H1 (cell line): ENCODE data around the gene FAM114A2. TPM values are rescaled to one million over a fixed set of nuclear protein-coding genes. Genes with fewer than 3 reads are reported as not detected.

Source experiments
- CTCF ChIA-PET: fragments of 300-600 bp; sonication (Branson Sonifier 250); formaldehyde crosslinking; loops from one replicate; lab custom pipeline; 2021; ENCODE audit not compliant: partially characterized antibody; lab: Charles Lee
- POLR2A ChIA-PET: fragments of 300-600 bp; sonication (Branson Sonifier 250); formaldehyde crosslinking; loops from one replicate; lab custom pipeline; 2021; ENCODE audit warnings: inconsistent platforms; ENCODE audit not compliant: partially characterized antibody; lab: Charles Lee
- DNase-seq, 2 experiments: peaks; one replicate each; pipeline versions ENCODE4 v3.0.0 to v3.0.0-alpha.2; 2010 to 2022; ENCODE audit warnings: low spot score in 2 of 2, low read depth in 1 of 2, mixed read lengths in 1 of 2
- FAIRE-seq: peaks from 2 replicates; lab custom pipeline; 2011; peaks lifted over from hg19 to GRCh38; lab: Jason Lieb, UNC
- H2AFZ ChIP-seq: 2 replicates; pipeline ENCODE4 v1.8.1; 2012; ENCODE audit warnings: low read length, inconsistent platforms
- H2AK5ac ChIP-seq: 2 replicates; pipeline ENCODE4 v1.6.1; 2013; ENCODE audit warnings: low read depth, low read length
- H2BK120ac ChIP-seq: replicated peaks from 2 replicates; pipeline ENCODE3; 2013; ENCODE audit warnings: low read depth, low read length, inconsistent platforms
- H2BK12ac ChIP-seq: 2 replicates; pipeline ENCODE4 v1.6.1; 2013; ENCODE audit warnings: low read depth, low read length
- H2BK15ac ChIP-seq: 2 replicates; pipeline ENCODE4 v1.6.1; 2013; ENCODE audit warnings: low read length
- H2BK20ac ChIP-seq: 2 replicates; pipeline ENCODE4 v1.6.1; 2013; ENCODE audit warnings: low read length
- H2BK5ac ChIP-seq: 2 replicates; pipeline ENCODE4 v1.6.1; 2013; ENCODE audit warnings: low read depth, low read length
- H3K14ac ChIP-seq: 2 replicates; pipeline ENCODE4 v1.6.1; 2013; ENCODE audit warnings: inconsistent platforms; ENCODE audit not compliant: insufficient read length
- H3K18ac ChIP-seq: 2 replicates; pipeline ENCODE4 v1.6.1; 2013; ENCODE audit warnings: low read length; ENCODE audit errors: extremely low read depth
- H3K23ac ChIP-seq: 2 replicates; pipeline ENCODE4 v1.6.1; 2013; ENCODE audit warnings: inconsistent platforms; ENCODE audit not compliant: insufficient read length
- H3K23me2 ChIP-seq: 2 replicates; pipeline ENCODE4 v1.6.1; 2013; ENCODE audit warnings: low read depth, low read length
- H3K27ac ChIP-seq: 2 replicates; pipeline ENCODE4 v1.6.1; 2011; ENCODE audit warnings: low read depth, low read length, inconsistent platforms
- H3K27me3 ChIP-seq, 4 experiments: replicated peaks in 1 of 4; 1 replicate in 1 of 4; 2 replicates in 3 of 4; pipeline versions ENCODE4 v1.6.1 to v1.8.1; 2011 to 2013; ENCODE audit warnings: low read length in 3 of 4, mild to moderate bottlenecking in 3 of 4, inconsistent platforms in 2 of 4, mixed read lengths in 2 of 4, moderate library complexity in 1 of 4; ENCODE audit not compliant: control insufficient read depth in 3 of 4, insufficient read depth in 3 of 4; ENCODE audit errors: extremely low read depth in 1 of 4
- H3K36me3 ChIP-seq, 4 experiments: 2 replicates each; pipeline versions ENCODE4 v1.6.1 to v1.8.1; 2011 to 2013; ENCODE audit warnings: mild to moderate bottlenecking in 4 of 4, low read length in 3 of 4, moderate library complexity in 2 of 4, control low read depth in 1 of 4, inconsistent platforms in 1 of 4; ENCODE audit not compliant: insufficient read depth in 4 of 4, control insufficient read depth in 2 of 4
- H3K4ac ChIP-seq: replicated peaks from 2 replicates; pipeline ENCODE3; 2013; ENCODE audit warnings: low read length, low read depth, mixed read lengths, inconsistent platforms; ENCODE audit not compliant: insufficient read length
- H3K4me1 ChIP-seq, 4 experiments: replicated peaks in 1 of 4; 1 replicate in 1 of 4; 2 replicates in 3 of 4; pipeline versions ENCODE4 v1.6.1 to v1.8.1; 2011 to 2013; ENCODE audit warnings: low read length in 3 of 4, inconsistent platforms in 2 of 4, mixed read lengths in 1 of 4; ENCODE audit not compliant: insufficient read depth in 4 of 4, control insufficient read depth in 3 of 4
- H3K4me2 ChIP-seq, 2 experiments: 2 replicates each; pipeline versions ENCODE4 v1.6.1 to v1.8.1; 2011 to 2013; ENCODE audit warnings: low read depth in 2 of 2, low read length in 2 of 2, control low read depth in 1 of 2, inconsistent platforms in 1 of 2, mild to moderate bottlenecking in 1 of 2; ENCODE audit not compliant: insufficient read depth in 1 of 2
- H3K4me3 ChIP-seq, 4 experiments: fragments of 200-600, 300-600 bp in 1 of 4; sonication (generic), shearing (Covaris generic), sonication (Bioruptor Twin) in 1 of 4; 2 replicates each; pipeline versions ENCODE4 v1.5.1 to v1.8.1; 2011 to 2016; ENCODE audit warnings: low read length in 4 of 4, low read depth in 3 of 4, control low read depth in 2 of 4, inconsistent platforms in 2 of 4, mild to moderate bottlenecking in 2 of 4, mixed read lengths in 1 of 4, moderate library complexity in 1 of 4; ENCODE audit not compliant: insufficient read depth in 2 of 4; ENCODE audit errors: extremely low read depth in 1 of 4
- H3K56ac ChIP-seq: replicated peaks from 2 replicates; pipeline ENCODE3; 2013; ENCODE audit warnings: low read depth, mild to moderate bottlenecking, mixed read lengths, low read length, inconsistent platforms; ENCODE audit not compliant: insufficient read length
- H3K79me1 ChIP-seq: 2 replicates; pipeline ENCODE4 v1.6.1; 2013; ENCODE audit warnings: low read depth, low read length, control low read depth
- H3K79me2 ChIP-seq, 2 experiments: 2 replicates each; pipeline versions ENCODE4 v1.6.1 to v1.8.1; 2012 to 2013; ENCODE audit warnings: low read length in 2 of 2, mild to moderate bottlenecking in 2 of 2, inconsistent platforms in 1 of 2; ENCODE audit not compliant: insufficient read depth in 2 of 2, control insufficient read depth in 1 of 2
- H3K9ac ChIP-seq, 4 experiments: replicated peaks in 1 of 4; 1 replicate in 1 of 4; 2 replicates in 3 of 4; pipeline versions ENCODE4 v1.6.1 to v1.8.1; 2011 to 2013; ENCODE audit warnings: low read depth in 3 of 4, low read length in 3 of 4, control low read depth in 2 of 4, mild to moderate bottlenecking in 2 of 4, moderate library complexity in 2 of 4, inconsistent platforms in 1 of 4; ENCODE audit errors: extremely low read depth in 1 of 4
- H3K9me3 ChIP-seq, 2 experiments: 2 replicates each; pipeline versions ENCODE4 v1.6.1 to v1.8.1; 2012 to 2013; ENCODE audit warnings: mild to moderate bottlenecking in 2 of 2, moderate library complexity in 2 of 2, control low read depth in 1 of 2, inconsistent platforms in 1 of 2, low read depth in 1 of 2, low read length in 1 of 2, mixed read lengths in 1 of 2; ENCODE audit not compliant: insufficient read depth in 2 of 2
- H4K20me1 ChIP-seq, 2 experiments: replicated peaks in 1 of 2; 2 replicates each; pipeline versions ENCODE3 to v1.8.1; 2011 to 2013; ENCODE audit warnings: inconsistent platforms in 2 of 2, low read length in 2 of 2, mild to moderate bottlenecking in 1 of 2; ENCODE audit not compliant: insufficient read depth in 2 of 2, control insufficient read depth in 1 of 2
- H4K5ac ChIP-seq: 2 replicates; pipeline ENCODE4 v1.6.1; 2013; ENCODE audit warnings: low read length, low read depth, mixed read lengths, inconsistent platforms; ENCODE audit not compliant: insufficient read length
- H4K8ac ChIP-seq: 2 replicates; pipeline ENCODE4 v1.8.0; 2013; ENCODE audit warnings: mild to moderate bottlenecking, moderate library complexity, low read length, inconsistent platforms; ENCODE audit not compliant: insufficient read depth; ENCODE audit errors: extremely low read depth
- H4K91ac ChIP-seq: replicated peaks from 2 replicates; pipeline ENCODE3; 2013; ENCODE audit warnings: low read length, mixed read lengths, inconsistent platforms; ENCODE audit not compliant: insufficient read length
- CHD1 ChIP-seq: IDR thresholded peaks from 2 replicates; pipeline ENCODE4 v1.6.1; 2012; ENCODE audit warnings: low read depth, low read length, improper control_type of control experiment
- EGR1 ChIP-seq: IDR thresholded peaks from 2 replicates; pipeline ENCODE4 v1.6.1; 2011; ENCODE audit warnings: low read depth, low read length, borderline replicate concordance
- GTF2F1 ChIP-seq: IDR thresholded peaks from 2 replicates; pipeline ENCODE4 v1.6.1; 2012; ENCODE audit warnings: low read depth, low read length, improper control_type of control experiment, borderline replicate concordance
- NANOG ChIP-seq: IDR thresholded peaks from 2 replicates; pipeline ENCODE4 v1.6.1; 2011; ENCODE audit warnings: low read length, low read depth, mild to moderate bottlenecking, inconsistent platforms; ENCODE audit not compliant: insufficient read depth, poor library complexity, severe bottlenecking
- PHF8 ChIP-seq: fragments of 200-600 bp; sonication (generic); conservative IDR thresholded peaks from 2 replicates; pipeline ENCODE4 v1.7.1; 2012; ENCODE audit warnings: low read depth, mild to moderate bottlenecking, inconsistent platforms, low read length, moderate library complexity
- POLR2AphosphoS5 ChIP-seq: IDR thresholded peaks from 2 replicates; pipeline ENCODE4 v1.6.1; 2011; ENCODE audit warnings: low read depth, low read length
- RBBP5 ChIP-seq: IDR thresholded peaks from 2 replicates; pipeline ENCODE4 v1.7.1; 2012; ENCODE audit warnings: low read depth, mild to moderate bottlenecking, inconsistent platforms, low read length, moderate library complexity, borderline replicate concordance
- RFX5 ChIP-seq: IDR thresholded peaks from 2 replicates; pipeline ENCODE4 v1.6.1; 2011; ENCODE audit warnings: low read depth, low read length, improper control_type of control experiment, borderline replicate concordance
- RNF2 ChIP-seq: fragments of 200-900, 300-1000 bp; sonication (generic); IDR thresholded peaks from 2 replicates; pipeline ENCODE4 v1.7.1; 2016; ENCODE audit warnings: borderline replicate concordance, low read depth, mild to moderate bottlenecking, antibody characterized with exemption, low read length; ENCODE audit not compliant: poor library complexity, severe bottlenecking; ENCODE audit errors: missing control alignments
- RXRA ChIP-seq: IDR thresholded peaks from 2 replicates; pipeline ENCODE4 v1.6.1; 2011; ENCODE audit warnings: low read depth, mild to moderate bottlenecking, low read length, moderate library complexity; ENCODE audit not compliant: insufficient read depth
- SAP30 ChIP-seq: fragments of 300-600 bp; sonication (generic); IDR thresholded peaks from 2 replicates; pipeline ENCODE4 v1.7.1; 2012; ENCODE audit warnings: low read length, moderate library complexity, mild to moderate bottlenecking, inconsistent platforms; ENCODE audit not compliant: insufficient read depth, insufficient replicate concordance
- SIN3A ChIP-seq, 2 experiments: IDR thresholded peaks in 1 of 2; conservative IDR thresholded peaks in 1 of 2; 2 replicates each; pipeline ENCODE4 v1.6.1; 2011 to 2012; ENCODE audit warnings: low read length in 2 of 2, improper control_type of control experiment in 1 of 2, low read depth in 1 of 2, mild to moderate bottlenecking in 1 of 2
- SUZ12 ChIP-seq: fragments of 200-600 bp; sonication (generic); IDR thresholded peaks from 2 replicates; pipeline ENCODE4 v1.6.1; 2012; ENCODE audit warnings: mild to moderate bottlenecking, inconsistent platforms, low read length, moderate library complexity, mixed read lengths
- WGBS, 2 experiments: shearing (Covaris generic) in 1 of 2; methylation state at CpG; one replicate each; pipeline versions ENCODE4 v1.1.6 to v1.1.7; 2013 to 2015; ENCODE audit warnings: low lambda C conversion rate in 2 of 2, mixed read lengths in 2 of 2, inconsistent platforms in 1 of 2, low coverage in 1 of 2, missing lambda C conversion rate in 1 of 2; ENCODE audit not compliant: insufficient replicate concordance in 2 of 2, insufficient coverage in 1 of 2, insufficient read length in 1 of 2; ENCODE audit errors: extremely low coverage in 1 of 2, missing lambda C conversion rate in 1 of 2; 5-methylcytosine and 5-hydroxymethylcytosine counted together
- polyA plus RNA-seq, 7 experiments: library from polyadenylated mRNA; depleted of rRNA in 3 of 7; stranded (reverse) in 5 of 7; unstranded in 2 of 7; fragments of >200 nt in 5 of 7; fragments of 200-250 nt in 2 of 7; gene quantifications; 1 replicate in 5 of 7; 2 replicates in 1 of 7; 4 replicates in 1 of 7; pipeline versions ENCODE4 v1.2.1 to v1.2.3, GENCODE V29; 2011 to 2013; ENCODE audit warnings: missing spikeins in 2 of 7, mixed read lengths in 2 of 7
- total RNA-seq: library from RNA; stranded (reverse); fragmentation: NEBNext Ultra II Directional; extraction: Animal tissue kit (Norgen Biotek cat#: 25700); gene quantifications from 2 replicates; pipeline ENCODE4 v1.2.1, GENCODE V29; 2021

FAM114A2 gene
- total and polyA plus RNA-seq, 2 of the 8 experiments (the other 6 are each of a cell fraction or from before 2014, with no cell fraction given) = 3.8 to 9.2 TPM

DNA sequence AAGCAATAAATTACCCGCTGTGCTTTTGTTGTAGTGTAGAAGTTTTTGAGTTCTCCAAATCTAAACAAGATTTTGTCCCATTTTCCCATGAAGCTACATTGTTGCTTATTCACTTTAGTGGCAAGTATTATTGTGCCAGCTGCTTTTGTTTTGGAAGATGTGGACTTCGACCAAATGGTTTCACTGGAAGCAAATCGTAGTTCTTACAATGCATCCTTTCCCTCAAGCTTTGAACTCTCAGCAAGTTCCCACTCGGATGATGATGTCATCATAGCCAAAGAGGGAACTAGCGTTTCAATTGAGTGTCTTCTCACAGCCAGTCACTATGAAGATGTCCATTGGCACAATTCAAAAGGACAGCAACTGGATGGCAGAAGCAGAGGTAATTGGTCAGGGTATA lies 10.9 kb upstream of the FAM114A2 start:
- Histone ChIP-seq H3K4me3 (no peak overlapping the region), H2AFZ (no peak overlapping the region), H2BK120ac (no peak overlapping the region), H3K4ac (no peak overlapping the region), H3K27me3 (no peaks in the 10 kb centered on the region), H3K79me1 (no peaks in the 10 kb centered on the region; the same call in 1 of the 2 replicates), H2BK5ac (no peak overlapping the region), H3K23me2 (no peaks in the 10 kb centered on the region), H3K4me2 (no peak overlapping the region), H2BK15ac (no peak overlapping the region), H3K36me3 (peaks cover 0 to 17% (median under 1%) of the 10 kb centered on the region in 4 experiments; a peak in 7 of 8 replicates), H3K56ac (no peak overlapping the region), H4K20me1 (peaks cover 0 to 1% of the 10 kb centered on the region in 2 experiments), H4K8ac (no peak overlapping the region), H2AK5ac (no peak overlapping the region), H4K91ac (no peak overlapping the region), H3K23ac (no peak overlapping the region), H2BK20ac (no peak overlapping the region), H3K4me1 (no peaks in the 10 kb centered on the region), H3K79me2 (no peaks in the 10 kb centered on the region), H3K27ac (no peak overlapping the region), H3K9me3 (no peaks in the 10 kb centered on the region), H3K9ac (no peak overlapping the region), H3K14ac (no peak overlapping the region), H2BK12ac (no peak overlapping the region), H4K5ac (no peak overlapping the region), H3K18ac (no peak overlapping the region)
- no peak for DNase-seq
- no peak for FAIRE-seq
- ChIA-PET CTCF (interaction anchor here (0.9 to 2.4 kb wide), 4 partner anchors 23 to 356 kb away, joined by 3 to 10 read pairs (median 4); no protein-coding TSS in a partner anchor), POLR2A (interaction anchor here (1.9 kb wide), 1 partner anchor 9 kb away, joined by 7 read pairs; no protein-coding TSS in a partner anchor)
- WGBS, 2 experiments = 87% methylated on average over 5 of the region's 5 CpGs; no CpG with 5 or more reads in 1 of the 2 experiments
- TF ChIP-seq PHF8 (no peak), POLR2AphosphoS5 (no peak), RFX5 (no peak), EGR1 (no peak), GTF2F1 (no peak), NANOG (no peak), CHD1 (no peak), SUZ12 (no peak), SIN3A (conservative IDR thresholded peaks at IDR 0.05 in 1 of 2, IDR thresholded peaks at IDR 0.05 in 1 of 2; ENCODE audit: low read depth in 1 of 2, low read length in 2 of 2) (no peak), RBBP5 (no peak), RNF2 (no peak), SAP30 (no peak), RXRA (no peak)
